HepG2 (cell line): Measurements from ENCODE around the gene SYNC. TPM values are rescaled to one million over a fixed set of nuclear protein-coding genes. Genes with fewer than 3 reads are reported as not detected.

Experiments used
- BRCA1 ChIP-seq: sonication (generic); formaldehyde crosslinking; IDR thresholded peaks from 2 replicates; pipeline ENCODE4 v1.4.0; 2020; ENCODE audit warnings: missing genetic modification reagents
- EEA1 ChIP-seq: sonication (generic); formaldehyde crosslinking; IDR thresholded peaks from 2 replicates; pipeline ENCODE4 v1.5.1; 2020; ENCODE audit warnings: mild to moderate bottlenecking, missing genetic modification reagents, borderline replicate concordance
- HMGA1 ChIP-seq: sonication (generic); formaldehyde crosslinking; conservative IDR thresholded peaks from 2 replicates; pipeline ENCODE4 v1.4.0; 2020; ENCODE audit warnings: missing genetic modification reagents
- IRF2 ChIP-seq: IDR thresholded peaks from 2 replicates; pipeline ENCODE4 v1.6.1; 2018; ENCODE audit warnings: missing genetic modification reagents, missing compliant biosample characterization
- KAT8 ChIP-seq: IDR thresholded peaks from 2 replicates; pipeline ENCODE4 v1.6.1; 2016; ENCODE audit warnings: missing genetic modification reagents, missing compliant biosample characterization
- KMT2B ChIP-seq: IDR thresholded peaks from 2 replicates; pipeline ENCODE4 v1.6.1; 2016; ENCODE audit warnings: missing genetic modification reagents, missing compliant biosample characterization
- MTA3 ChIP-seq: sonication (generic); formaldehyde crosslinking; IDR thresholded peaks from 2 replicates; pipeline ENCODE4 v1.4.0; 2020; ENCODE audit warnings: missing genetic modification reagents
- NFE2L2 ChIP-seq: fragments of 150-350 bp; IDR thresholded peaks from 2 replicates; pipeline ENCODE4 v1.6.1; 2014; ENCODE audit warnings: low read length
- PHF20 ChIP-seq: sonication (generic); formaldehyde crosslinking; IDR thresholded peaks from 2 replicates; pipeline ENCODE4 v1.5.0; 2020; ENCODE audit warnings: mild to moderate bottlenecking, missing genetic modification reagents
- SATB2 ChIP-seq: sonication (generic); formaldehyde crosslinking; IDR thresholded peaks from 2 replicates; pipeline ENCODE4 v1.5.0; 2020; ENCODE audit warnings: missing genetic modification reagents
- SP2 ChIP-seq: sonication (generic); formaldehyde crosslinking; IDR thresholded peaks from 2 replicates; pipeline ENCODE4 v1.5.1; 2020; ENCODE audit warnings: mild to moderate bottlenecking, missing genetic modification reagents
- TEF ChIP-seq: sonication (generic); formaldehyde crosslinking; IDR thresholded peaks from 2 replicates; pipeline ENCODE4 v1.5.0; 2020; ENCODE audit warnings: missing genetic modification reagents
- ZNF207 ChIP-seq: fragments of 450-650 bp; IDR thresholded peaks from 2 replicates; pipeline ENCODE4 v1.6.1; 2016; ENCODE audit warnings: antibody characterized with exemption, borderline replicate concordance
- ZNF24 ChIP-seq: fragments of 450-650 bp; IDR thresholded peaks from 2 replicates; pipeline ENCODE4 v1.6.1; 2017; ENCODE audit warnings: antibody characterized with exemption, mild to moderate bottlenecking
- ZNF256 ChIP-seq: sonication (generic); formaldehyde crosslinking; conservative IDR thresholded peaks from 2 replicates; pipeline ENCODE4 v1.4.0; 2020; ENCODE audit warnings: missing genetic modification reagents
- ZNF562 ChIP-seq: sonication (generic); formaldehyde crosslinking; IDR thresholded peaks from 2 replicates; pipeline ENCODE4 v1.8.0; 2022; ENCODE audit warnings: missing genetic modification reagents, borderline replicate concordance
- ZNF691 ChIP-seq: sonication (generic); formaldehyde crosslinking; IDR thresholded peaks from 2 replicates; pipeline ENCODE4 v1.4.0; 2020; ENCODE audit warnings: missing genetic modification reagents, low read depth, mild to moderate bottlenecking, borderline replicate concordance
- ZNF782 ChIP-seq: sonication (generic); formaldehyde crosslinking; IDR thresholded peaks from 2 replicates; pipeline ENCODE4 v1.4.0; 2020; ENCODE audit warnings: missing genetic modification reagents, mild to moderate bottlenecking, borderline replicate concordance
- ZNF879 ChIP-seq: sonication (generic); formaldehyde crosslinking; IDR thresholded peaks from 2 replicates; pipeline ENCODE4 v1.8.1; 2023; ENCODE audit warnings: missing genetic modification reagents
- polyA plus RNA-seq, 8 experiments: library from polyadenylated mRNA; depleted of rRNA in 3 of 8; stranded (reverse) in 7 of 8; unstranded in 1 of 8; fragments of >200 nt; fragmentation: Illumina TruSeq in 4 of 8; extraction: Trizol in 4 of 8; gene quantifications; 2 replicates each; pipeline versions ENCODE4 v1.2.1 to v1.2.3, GENCODE V29; 2011 to 2016; ENCODE audit warnings: low read depth in 4 of 8, missing spikeins in 1 of 8, mixed read lengths in 1 of 8; ENCODE audit not compliant: insufficient read depth in 1 of 8
- total RNA-seq, 5 experiments: library from RNA; depleted of rRNA; stranded (reverse); fragments of >200 nt; fragmentation: Illumina TruSeq; extraction: Trizol; gene quantifications; 2 replicates each; pipeline ENCODE4 v1.2.3, GENCODE V29; 2016; ENCODE audit warnings: low read depth in 1 of 5
- TF ChIP-seq, protein P1 (sequence below): sonication (generic); formaldehyde crosslinking; IDR thresholded peaks from 2 replicates; pipeline ENCODE4 v1.4.0; 2020; ENCODE audit warnings: missing genetic modification reagents, borderline replicate concordance
- TF ChIP-seq, protein P2 (sequence below): sonication (generic); formaldehyde crosslinking; IDR thresholded peaks from 2 replicates; pipeline ENCODE4 v1.8.1; 2022; ENCODE audit warnings: low read depth, mild to moderate bottlenecking, missing genetic modification reagents
- TF ChIP-seq, protein P3 (sequence below): IDR thresholded peaks from 2 replicates; pipeline ENCODE4 v1.6.1; 2016; ENCODE audit warnings: mild to moderate bottlenecking

The SYNC gene
- total and polyA plus RNA-seq, 2 of the 13 experiments (the other 11 are each of a cell fraction or from before 2014, with no cell fraction given) = 2.4 to 5.4 TPM

- TF ChIP-seq, protein P1, sequence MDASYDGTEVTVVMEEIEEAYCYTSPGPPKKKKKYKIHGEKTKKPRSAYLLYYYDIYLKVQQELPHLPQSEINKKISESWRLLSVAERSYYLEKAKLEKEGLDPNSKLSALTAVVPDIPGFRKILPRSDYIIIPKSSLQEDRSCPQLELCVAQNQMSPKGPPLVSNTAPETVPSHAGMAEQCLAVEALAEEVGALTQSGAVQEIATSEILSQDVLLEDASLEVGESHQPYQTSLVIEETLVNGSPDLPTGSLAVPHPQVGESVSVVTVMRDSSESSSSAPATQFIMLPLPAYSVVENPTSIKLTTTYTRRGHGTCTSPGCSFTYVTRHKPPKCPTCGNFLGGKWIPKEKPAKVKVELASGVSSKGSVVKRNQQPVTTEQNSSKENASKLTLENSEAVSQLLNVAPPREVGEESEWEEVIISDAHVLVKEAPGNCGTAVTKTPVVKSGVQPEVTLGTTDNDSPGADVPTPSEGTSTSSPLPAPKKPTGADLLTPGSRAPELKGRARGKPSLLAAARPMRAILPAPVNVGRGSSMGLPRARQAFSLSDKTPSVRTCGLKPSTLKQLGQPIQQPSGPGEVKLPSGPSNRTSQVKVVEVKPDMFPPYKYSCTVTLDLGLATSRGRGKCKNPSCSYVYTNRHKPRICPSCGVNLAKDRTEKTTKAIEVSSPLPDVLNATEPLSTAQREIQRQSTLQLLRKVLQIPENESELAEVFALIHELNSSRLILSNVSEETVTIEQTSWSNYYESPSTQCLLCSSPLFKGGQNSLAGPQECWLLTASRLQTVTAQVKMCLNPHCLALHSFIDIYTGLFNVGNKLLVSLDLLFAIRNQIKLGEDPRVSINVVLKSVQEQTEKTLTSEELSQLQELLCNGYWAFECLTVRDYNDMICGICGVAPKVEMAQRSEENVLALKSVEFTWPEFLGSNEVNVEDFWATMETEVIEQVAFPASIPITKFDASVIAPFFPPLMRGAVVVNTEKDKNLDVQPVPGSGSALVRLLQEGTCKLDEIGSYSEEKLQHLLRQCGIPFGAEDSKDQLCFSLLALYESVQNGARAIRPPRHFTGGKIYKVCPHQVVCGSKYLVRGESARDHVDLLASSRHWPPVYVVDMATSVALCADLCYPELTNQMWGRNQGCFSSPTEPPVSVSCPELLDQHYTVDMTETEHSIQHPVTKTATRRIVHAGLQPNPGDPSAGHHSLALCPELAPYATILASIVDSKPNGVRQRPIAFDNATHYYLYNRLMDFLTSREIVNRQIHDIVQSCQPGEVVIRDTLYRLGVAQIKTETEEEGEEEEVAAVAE = peak; percentile 3; the same call in 1 of the 2 replicates
- TF ChIP-seq, protein P2, sequence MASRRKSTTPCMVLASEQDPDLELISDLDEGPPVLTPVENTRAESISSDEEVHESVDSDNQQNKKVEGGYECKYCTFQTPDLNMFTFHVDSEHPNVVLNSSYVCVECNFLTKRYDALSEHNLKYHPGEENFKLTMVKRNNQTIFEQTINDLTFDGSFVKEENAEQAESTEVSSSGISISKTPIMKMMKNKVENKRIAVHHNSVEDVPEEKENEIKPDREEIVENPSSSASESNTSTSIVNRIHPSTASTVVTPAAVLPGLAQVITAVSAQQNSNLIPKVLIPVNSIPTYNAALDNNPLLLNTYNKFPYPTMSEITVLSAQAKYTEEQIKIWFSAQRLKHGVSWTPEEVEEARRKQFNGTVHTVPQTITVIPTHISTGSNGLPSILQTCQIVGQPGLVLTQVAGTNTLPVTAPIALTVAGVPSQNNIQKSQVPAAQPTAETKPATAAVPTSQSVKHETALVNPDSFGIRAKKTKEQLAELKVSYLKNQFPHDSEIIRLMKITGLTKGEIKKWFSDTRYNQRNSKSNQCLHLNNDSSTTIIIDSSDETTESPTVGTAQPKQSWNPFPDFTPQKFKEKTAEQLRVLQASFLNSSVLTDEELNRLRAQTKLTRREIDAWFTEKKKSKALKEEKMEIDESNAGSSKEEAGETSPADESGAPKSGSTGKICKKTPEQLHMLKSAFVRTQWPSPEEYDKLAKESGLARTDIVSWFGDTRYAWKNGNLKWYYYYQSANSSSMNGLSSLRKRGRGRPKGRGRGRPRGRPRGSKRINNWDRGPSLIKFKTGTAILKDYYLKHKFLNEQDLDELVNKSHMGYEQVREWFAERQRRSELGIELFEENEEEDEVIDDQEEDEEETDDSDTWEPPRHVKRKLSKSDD (CRISPR knock-in tag) = no peak
- no peak for TF ChIP-seq TEF (CRISPR knock-in tag)
- TF ChIP-seq ZNF24 = no peak
- TF ChIP-seq MTA3 = no peak
- TF ChIP-seq ZNF256 (CRISPR knock-in tag) = no peak
- no peak for TF ChIP-seq EEA1
- TF ChIP-seq BRCA1 (CRISPR knock-in tag) = no peak
- TF ChIP-seq ZNF879 (CRISPR knock-in tag) = no peak
- TF ChIP-seq ZNF562 (CRISPR knock-in tag) = no peak
- TF ChIP-seq SP2 = no peak
- peak; percentile 81 for TF ChIP-seq KAT8 (CRISPR knock-in tag)
- no peak for TF ChIP-seq NFE2L2
- peak; percentile 75 for TF ChIP-seq PHF20 (CRISPR knock-in tag)
- TF ChIP-seq IRF2 = peak; percentile 42; the same call in 1 of the 2 replicates
- no peak for TF ChIP-seq ZNF782 (CRISPR knock-in tag)
- TF ChIP-seq ZNF207 = no peak
- TF ChIP-seq SATB2 (CRISPR knock-in tag) = no peak
- no peak for TF ChIP-seq HMGA1
- TF ChIP-seq, protein P3, sequence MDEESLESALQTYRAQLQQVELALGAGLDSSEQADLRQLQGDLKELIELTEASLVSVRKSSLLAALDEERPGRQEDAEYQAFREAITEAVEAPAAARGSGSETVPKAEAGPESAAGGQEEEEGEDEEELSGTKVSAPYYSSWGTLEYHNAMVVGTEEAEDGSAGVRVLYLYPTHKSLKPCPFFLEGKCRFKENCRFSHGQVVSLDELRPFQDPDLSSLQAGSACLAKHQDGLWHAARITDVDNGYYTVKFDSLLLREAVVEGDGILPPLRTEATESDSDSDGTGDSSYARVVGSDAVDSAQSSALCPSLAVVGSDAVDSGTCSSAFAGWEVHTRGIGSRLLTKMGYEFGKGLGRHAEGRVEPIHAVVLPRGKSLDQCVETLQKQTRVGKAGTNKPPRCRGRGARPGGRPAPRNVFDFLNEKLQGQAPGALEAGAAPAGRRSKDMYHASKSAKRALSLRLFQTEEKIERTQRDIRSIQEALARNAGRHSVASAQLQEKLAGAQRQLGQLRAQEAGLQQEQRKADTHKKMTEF (CRISPR knock-in tag) = peak; percentile 26; the same call in 1 of the 2 replicates
- TF ChIP-seq ZNF691 (CRISPR knock-in tag) = no peak
- TF ChIP-seq KMT2B (CRISPR knock-in tag) = no peak; the same call in 1 of the 2 replicates
These were observed 52.3 kb downstream of the SYNC start, which contains the start of gene ZBTB8OS (continued) for GRCh38 chr1:32650248-32650751.
